CD4-positive, CD25-positive, alpha-beta regulatory T cell (primary cell): ENCODE measurements around the gene EIF4ENIF1. TPM values are rescaled to one million over a fixed set of nuclear protein-coding genes. Genes with fewer than 3 reads are reported as not detected.

Experiments used
- ATAC-seq, 2 donors: fragments of 150-1000 bp; cut with Tn5 transposase; one replicate each; pipeline ENCODE4 v1.10.0; 2021; ENCODE audit warnings: low read depth in 2 of 2, moderate number of reproducible peaks in 2 of 2, moderate library complexity in 1 of 2
- DNase-seq, 3 donors: peaks; one replicate each; pipeline versions ENCODE4 v3.0.0 to v3.0.0-alpha.2; 2012 to 2022; ENCODE audit warnings: mixed read lengths in 1 of 3
- H3K27ac ChIP-seq: one replicate; pipeline ENCODE4 v1.7.0; 2013; ENCODE audit warnings: mild to moderate bottlenecking, low read length; ENCODE audit not compliant: insufficient read depth, poor library complexity, severe bottlenecking
- H3K27me3 ChIP-seq: one replicate; pipeline ENCODE4 v1.7.0; 2013; ENCODE audit warnings: low read length; ENCODE audit not compliant: control insufficient read depth, insufficient read depth
- H3K36me3 ChIP-seq: one replicate; pipeline ENCODE4 v1.7.0; 2013; ENCODE audit warnings: mild to moderate bottlenecking, low read length, moderate library complexity; ENCODE audit not compliant: control insufficient read depth, insufficient read depth
- H3K4me1 ChIP-seq: 2 replicates; pipeline ENCODE4 v1.7.0; 2013; ENCODE audit warnings: mild to moderate bottlenecking, low read length; ENCODE audit not compliant: insufficient read depth, control insufficient read depth, poor library complexity, severe bottlenecking
- H3K4me3 ChIP-seq: one replicate; pipeline ENCODE4 v1.7.0; 2013; ENCODE audit warnings: low read depth, mild to moderate bottlenecking, low read length, moderate library complexity
- H3K9me3 ChIP-seq, 2 experiments: 1 replicate in 1 of 2; 2 replicates in 1 of 2; pipeline ENCODE4 v1.7.0; 2013; ENCODE audit warnings: low read length in 2 of 2, mild to moderate bottlenecking in 1 of 2, moderate library complexity in 1 of 2; ENCODE audit not compliant: control insufficient read depth in 2 of 2
- H3K27ac Mint-ChIP-seq, 3 donors: one replicate each; pipeline ENCODE4 v1.8.0; 2020 to 2022; ENCODE audit warnings: mild to moderate bottlenecking in 3 of 3, mixed read lengths in 3 of 3, moderate library complexity in 2 of 3
- H3K27me3 Mint-ChIP-seq: one replicate; pipeline ENCODE4 v1.8.0; 2022; ENCODE audit warnings: mild to moderate bottlenecking, mixed read lengths
- H3K36me3 Mint-ChIP-seq: one replicate; pipeline ENCODE4 v1.8.0; 2020; ENCODE audit warnings: mixed read lengths
- H3K4me1 Mint-ChIP-seq, 4 donors: one replicate each; pipeline ENCODE4 v1.8.0; 2020 to 2022; ENCODE audit warnings: mixed read lengths in 4 of 4, mild to moderate bottlenecking in 1 of 4
- H3K4me3 Mint-ChIP-seq, 4 donors: one replicate each; pipeline ENCODE4 v1.8.0; 2020 to 2022; ENCODE audit warnings: mild to moderate bottlenecking in 4 of 4, mixed read lengths in 4 of 4, moderate library complexity in 3 of 4
- H3K9me3 Mint-ChIP-seq, 7 donors: one replicate each; pipeline ENCODE4 v1.8.0; 2020 to 2022; ENCODE audit warnings: mixed read lengths in 7 of 7, mild to moderate bottlenecking in 3 of 7, moderate library complexity in 2 of 7
- polyA plus RNA-seq, 4 donors: library from polyadenylated mRNA; unstranded; fragments of 300-500 nt; fragmentation: Illumina TruSeq; gene quantifications; one replicate each; pipeline ENCODE4 v1.2.3, GENCODE V29; 2021
- total RNA-seq: library from RNA; stranded (reverse); gene quantifications from one replicate; pipeline ENCODE4 v1.2.3, GENCODE V29; 2022

Gene EIF4ENIF1
- total and polyA plus RNA-seq, 5 donors from 2014 or later, result 9.3 to 26.6 (median 11.6) TPM

DNA sequence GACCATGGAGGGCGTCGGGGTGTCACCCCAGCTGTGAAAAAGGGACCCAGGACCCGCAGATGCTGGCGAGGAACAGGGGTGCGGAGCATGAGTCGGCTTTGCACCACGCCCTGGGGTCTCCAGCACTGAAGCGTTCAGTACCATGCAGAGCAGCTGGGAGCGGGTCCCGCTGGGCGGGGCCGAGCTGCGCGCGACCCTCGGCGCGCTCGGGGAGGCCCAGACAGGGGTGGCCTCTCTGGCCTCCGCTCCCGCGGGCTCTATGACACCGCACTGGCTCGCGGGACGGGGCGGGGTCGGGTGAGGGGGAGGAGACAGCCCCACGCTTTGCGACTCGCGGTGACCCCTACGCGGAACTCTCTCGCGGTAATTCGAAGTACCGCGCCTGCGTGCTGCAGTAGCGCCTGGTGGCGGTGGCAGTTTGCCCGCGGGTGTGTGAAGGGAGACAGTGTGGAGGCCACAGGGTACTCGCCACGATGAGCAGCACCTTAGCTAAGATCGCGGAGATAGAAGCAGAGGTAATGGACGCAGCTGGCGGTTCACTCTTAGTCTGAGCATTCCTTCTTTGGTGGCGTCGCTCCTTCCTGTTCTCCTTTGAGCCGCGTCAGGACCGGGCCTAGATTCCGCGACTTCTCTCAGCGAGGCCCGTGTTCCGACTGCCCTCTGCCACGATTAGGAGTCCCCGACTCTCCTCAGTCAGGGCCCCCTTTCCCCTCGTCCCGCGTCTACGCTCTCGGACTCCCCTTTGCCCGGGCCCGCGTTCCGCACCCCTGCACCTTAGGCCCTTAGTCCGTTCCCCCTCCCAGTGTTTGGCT, 90.2 kb downstream of the EIF4ENIF1 start, which contains the start of gene DRG1:
DRG1 (plus strand) TSS at position 394 of the 812 bp plus-strand sequence; CDS start at position 474, 80 bp downstream.
- peak; percentile 94 to 96 (median 94) for DNase-seq
- no peaks in the 10 kb centered on the region for H3K9me3 ChIP-seq
- Mint-ChIP-seq H3K4me1 (peaks cover 13 to 38% (median 25%) of the 10 kb centered on the region in 4 donors), H3K9me3 (peaks cover 0 to 2% (median 0%) of the 10 kb centered on the region in 7 donors), H3K4me3 (peak within 1 kb of the TSS; percentile 91 to 97 (median 96)), H3K27me3 (peaks cover 5% of the 10 kb centered on the region), H3K36me3 (peaks cover 6% of the 10 kb centered on the region), H3K27ac (peak within 1 kb of the TSS; percentile 93 to 96 (median 96))
- H3K4me3 ChIP-seq, result peak within 1 kb of the TSS; percentile 96
- H3K4me1 ChIP-seq, result peaks cover 16% of the 10 kb centered on the region
- peak; percentile 97 to 98 for ATAC-seq
- peaks cover 22% of the 10 kb centered on the region for H3K36me3 ChIP-seq
- H3K27ac ChIP-seq, result peak within 1 kb of the TSS; percentile 71
- H3K27me3 ChIP-seq, result no peaks in the 10 kb centered on the region

DNA sequence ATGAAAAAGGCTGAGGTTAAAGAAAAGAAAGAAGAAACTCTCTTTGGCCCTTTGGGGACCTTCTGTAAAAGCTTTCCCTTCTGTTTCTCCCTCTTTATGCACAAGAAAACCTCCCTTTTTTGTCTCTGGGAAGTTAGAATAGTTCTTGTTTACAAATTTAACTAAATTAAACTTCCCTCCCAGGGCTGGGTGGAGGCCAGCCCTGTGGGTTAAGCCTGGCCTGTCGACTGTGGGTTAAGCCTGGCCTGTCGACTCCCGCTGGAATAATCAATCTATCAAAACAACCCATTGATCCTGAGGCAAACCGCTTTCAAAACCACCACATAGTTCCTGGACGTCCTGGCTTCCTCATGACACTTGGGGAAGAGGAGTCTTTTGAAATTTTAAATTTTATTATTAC, 91.4 kb downstream of the EIF4ENIF1 start:
- DNase-seq (no peak), ATAC-seq (no peak)
- Histone ChIP-seq H3K4me1 (peaks cover 16% of the 10 kb centered on the region), H3K36me3 (peaks cover 13% of the 10 kb centered on the region), H3K4me3 (no peak overlapping the region), H3K27me3 (no peaks in the 10 kb centered on the region), H3K9me3 (no peaks in the 10 kb centered on the region), H3K27ac (no peak overlapping the region)
- Mint-ChIP-seq H3K4me1 (peaks cover 13 to 33% (median 23%) of the 10 kb centered on the region in 4 donors), H3K27me3 (peaks cover 5% of the 10 kb centered on the region), H3K4me3 (peak overlapping the region; percentile 19 to 95 (median 62)), H3K36me3 (no peaks in the 10 kb centered on the region), H3K27ac (peak overlapping the region; percentile 32 to 96 (median 48)), H3K9me3 (peaks cover 0 to 4% (median 0%) of the 10 kb centered on the region in 7 donors)

DNA sequence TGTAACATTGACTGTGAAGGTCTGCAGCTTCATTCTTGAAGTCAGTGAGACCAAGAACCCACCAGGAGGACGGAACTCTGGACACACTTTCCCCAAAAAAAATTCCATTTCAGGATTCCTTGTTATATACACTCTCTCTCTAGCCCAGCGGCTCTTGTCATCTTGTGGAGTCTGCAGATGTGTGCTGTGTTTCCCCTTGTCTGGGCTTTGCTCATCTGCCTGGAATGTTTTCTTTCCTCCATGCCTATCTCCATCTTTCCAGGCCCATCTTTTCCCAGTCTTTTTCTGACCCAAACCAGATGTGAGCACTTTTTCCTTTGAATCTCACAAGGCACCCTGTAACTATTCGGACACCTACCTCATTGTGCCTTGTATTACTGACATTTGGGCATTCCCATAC, 95.3 kb downstream of the EIF4ENIF1 start:
- Mint-ChIP-seq H3K9me3 (peaks cover 0 to 4% (median 0%) of the 10 kb centered on the region in 7 donors), H3K4me1 (peaks cover 0 to 7% (median 5%) of the 10 kb centered on the region in 4 donors), H3K27me3 (no peaks in the 10 kb centered on the region), H3K4me3 (no peak overlapping the region), H3K27ac (no peak overlapping the region), H3K36me3 (no peaks in the 10 kb centered on the region)
- H3K36me3 ChIP-seq, result no peaks in the 10 kb centered on the region
- no peak overlapping the region for H3K4me3 ChIP-seq
- H3K9me3 ChIP-seq, result no peaks in the 10 kb centered on the region
- DNase-seq, result no peak
- no peaks in the 10 kb centered on the region for H3K27me3 ChIP-seq
- no peak for ATAC-seq
- peaks cover 5% of the 10 kb centered on the region for H3K4me1 ChIP-seq
- H3K27ac ChIP-seq, result no peak overlapping the region

DNA sequence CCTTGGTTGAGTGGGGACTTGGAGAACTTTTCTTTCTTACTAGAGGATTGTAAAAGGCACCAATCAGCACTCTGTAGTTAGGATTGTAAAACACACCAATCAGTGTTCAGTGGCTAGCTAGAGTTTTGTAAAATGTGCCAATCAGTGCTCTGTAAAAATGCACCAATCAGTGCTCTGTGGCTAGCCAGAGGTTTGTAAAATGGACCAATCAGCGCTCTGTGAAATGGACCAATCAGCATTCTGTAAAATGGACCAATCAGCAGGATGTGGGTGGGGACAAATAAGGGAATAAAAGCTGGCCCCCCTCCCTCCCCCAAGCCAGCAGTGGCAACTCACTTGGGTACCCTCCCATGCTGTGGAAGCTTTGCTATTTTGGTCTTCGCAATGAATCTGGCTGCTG, 95.7 kb downstream of the EIF4ENIF1 start:
- Mint-ChIP-seq H3K36me3 (no peaks in the 10 kb centered on the region), H3K27ac (no peak overlapping the region), H3K9me3 (peaks cover 0 to 4% (median 0%) of the 10 kb centered on the region in 7 donors), H3K27me3 (no peaks in the 10 kb centered on the region), H3K4me3 (no peak overlapping the region), H3K4me1 (peaks cover 0 to 5% (median 2%) of the 10 kb centered on the region in 4 donors)
- H3K9me3 ChIP-seq, result no peaks in the 10 kb centered on the region
- no peaks in the 10 kb centered on the region for H3K27me3 ChIP-seq
- ATAC-seq (no peak), DNase-seq (no peak)
- H3K36me3 ChIP-seq, result no peaks in the 10 kb centered on the region
- no peak overlapping the region for H3K4me3 ChIP-seq
- H3K27ac ChIP-seq, result no peak overlapping the region
- H3K4me1 ChIP-seq, result peaks cover 3% of the 10 kb centered on the region

Other genes with a start within 250 kb of the EIF4ENIF1 start
- gene PIK3IP1, start 197.4 kb downstream of the EIF4ENIF1 start, total RNA-seq, result 534 TPM
- 100 to 1,000 TPM; 425 to 700 (median 557) TPM for gene PIK3IP1, start 197.4 kb downstream of the EIF4ENIF1 start, polyA plus RNA-seq
- 38.9 TPM for gene PATZ1, start 143.5 kb downstream of the EIF4ENIF1 start, total RNA-seq
- 10 to 100 TPM in 3 of 4 donors, 1 to 10 TPM in 1; 8.2 to 13.8 (median 11.8) TPM for gene PATZ1, start 143.5 kb downstream of the EIF4ENIF1 start, polyA plus RNA-seq
- gene DRG1, start 90.2 kb downstream of the EIF4ENIF1 start, total RNA-seq, result 53.8 TPM
- 100 to 1,000 TPM in 1 of 4 donors, 10 to 100 TPM in 3; 86.3 to 105 (median 91.6) TPM for gene DRG1, start 90.2 kb downstream of the EIF4ENIF1 start, polyA plus RNA-seq
- gene SFI1, start 6.7 kb upstream of the EIF4ENIF1 start, total RNA-seq, result 300 TPM
- gene SFI1, start 6.7 kb upstream of the EIF4ENIF1 start, polyA plus RNA-seq, result 10 to 100 TPM; 18.6 to 36.1 (median 28.0) TPM
- gene PISD, start 172.4 kb upstream of the EIF4ENIF1 start, total RNA-seq, result 41.5 TPM
- 10 to 100 TPM; 12.7 to 19.4 (median 15.4) TPM for gene PISD, start 172.4 kb upstream of the EIF4ENIF1 start, polyA plus RNA-seq